GM19468 (cell line): ENCODE measurements around the gene ARVCF.

ENCODE experiments used
- ATAC-seq: cut with Tn5 transposase; IDR thresholded peaks from one replicate; pipeline ENCODE4 v1.9.1; 2021; ENCODE audit warnings: mild to moderate bottlenecking, moderate library complexity, moderate number of reproducible peaks; ENCODE audit not compliant: unreplicated experiment; ENCODE audit errors: extremely low read depth

Gene ARVCF

GRCh38 chr22:20032407-20032991, 15.9 kb upstream of the ARVCF start:
- no peak for ATAC-seq

GRCh38 chr22:20031732-20032406, 15.2 kb upstream of the ARVCF start:
- no peak for ATAC-seq

GRCh38 chr22:20029550-20030225, 13.1 kb upstream of the ARVCF start:
- no peak for ATAC-seq

GRCh38 chr22:20028855-20029549, 12.4 kb upstream of the ARVCF start:
- no peak for ATAC-seq

GRCh38 chr22:20027966-20028854, 11.6 kb upstream of the ARVCF start:
- ATAC-seq, result no peak

GRCh38 chr22:20026996-20027601, 10.5 kb upstream of the ARVCF start:
- no peak for ATAC-seq

GRCh38 chr22:20026204-20026908, 9.7 kb upstream of the ARVCF start:
- no peak for ATAC-seq

- no peak for ATAC-seq
Observed at GRCh38 chr22:20025401-20026203, 9.0 kb upstream of the ARVCF start.

GRCh38 chr22:20024650-20025397, 8.2 kb upstream of the ARVCF start:
- no peak for ATAC-seq

- ATAC-seq, result no peak
Observed at GRCh38 chr22:20024225-20024624, 7.6 kb upstream of the ARVCF start.

- ATAC-seq, result no peak
Observed at GRCh38 chr22:20022978-20023613, 6.5 kb upstream of the ARVCF start.

GRCh38 chr22:20022231-20022977, 5.8 kb upstream of the ARVCF start:
- no peak for ATAC-seq

- no peak for ATAC-seq
Observed at GRCh38 chr22:20021196-20022181, 4.9 kb upstream of the ARVCF start.

GRCh38 chr22:20020533-20021195, 4.0 kb upstream of the ARVCF start, which contains the start of gene TANGO2:
Gene TANGO2 (plus strand): TSS chr22:20021110. CDS start chr22:20036799, 15,689 bp downstream.
- ATAC-seq, result peak; percentile 75
